IPS-NIHi11 (cell line): ENCODE data around the gene GGACT.
"Not testable (repeated sequence)": the region's sequence is repeated elsewhere in the genome, so short reads cannot be mapped to it uniquely, and the experiment has no call there.

Source experiments
- DNase-seq: peaks from one replicate; pipeline ENCODE4 v3.0.0; 2012; ENCODE audit warnings: mixed read lengths, low spot score

Gene GGACT

GRCh38 chr13:100529666-100530377 is 58.8 kb downstream of the GGACT start:
- DNase-seq = no peak

GRCh38 chr13:100528820-100529219 is 59.8 kb downstream of the GGACT start:
- DNase-seq = no peak

- no peak for DNase-seq
Observed at GRCh38 chr13:100528353-100528752, 60.2 kb downstream of the GGACT start.

DNA sequence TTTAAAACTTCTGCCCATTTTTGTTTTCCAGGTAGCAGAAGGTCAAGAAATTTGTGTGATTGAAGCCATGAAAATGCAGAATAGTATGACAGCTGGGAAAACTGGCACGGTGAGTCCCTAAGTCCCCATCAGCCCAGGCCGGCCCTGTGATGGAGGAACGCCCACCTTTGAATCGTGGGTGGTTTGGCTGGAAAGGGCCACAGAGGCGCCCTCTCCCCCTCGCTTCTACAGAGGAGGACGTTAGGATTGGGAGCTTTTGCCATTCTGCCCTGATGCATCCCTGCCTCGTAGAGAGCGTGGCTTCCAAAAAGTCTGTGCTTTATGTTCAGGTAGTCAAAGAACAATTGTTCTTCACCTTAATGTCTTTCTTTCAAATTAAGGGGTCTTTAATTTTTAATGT is 60.9 kb downstream of the GGACT start:
- no peak for DNase-seq

- no peak for DNase-seq
Observed at GRCh38 chr13:100526318-100527000, 62.1 kb downstream of the GGACT start.

- DNase-seq = no peak
Observed at GRCh38 chr13:100525453-100526317, 62.9 kb downstream of the GGACT start.

DNA sequence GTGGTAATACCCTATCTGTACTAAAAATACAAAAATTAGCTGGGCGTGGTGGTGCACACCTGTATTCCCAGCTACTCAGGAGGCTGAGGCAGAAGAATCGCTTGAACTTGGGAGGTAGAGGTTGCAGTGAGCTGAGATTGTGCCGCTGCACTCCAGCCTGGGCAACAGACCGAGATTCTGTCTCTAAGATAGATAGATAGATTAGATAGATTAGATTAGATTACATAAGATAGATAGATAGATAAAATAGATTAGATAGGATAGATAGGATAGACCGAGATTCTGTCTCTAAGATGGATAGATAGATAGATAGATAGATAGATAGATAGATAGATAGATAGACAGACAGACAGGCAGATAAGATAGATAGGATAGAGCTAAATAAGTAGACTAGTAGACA is 63.9 kb downstream of the GGACT start:
- not testable (repeated sequence) for DNase-seq

GRCh38 chr13:100523981-100524386 is 64.6 kb downstream of the GGACT start:
- no peak for DNase-seq

DNA sequence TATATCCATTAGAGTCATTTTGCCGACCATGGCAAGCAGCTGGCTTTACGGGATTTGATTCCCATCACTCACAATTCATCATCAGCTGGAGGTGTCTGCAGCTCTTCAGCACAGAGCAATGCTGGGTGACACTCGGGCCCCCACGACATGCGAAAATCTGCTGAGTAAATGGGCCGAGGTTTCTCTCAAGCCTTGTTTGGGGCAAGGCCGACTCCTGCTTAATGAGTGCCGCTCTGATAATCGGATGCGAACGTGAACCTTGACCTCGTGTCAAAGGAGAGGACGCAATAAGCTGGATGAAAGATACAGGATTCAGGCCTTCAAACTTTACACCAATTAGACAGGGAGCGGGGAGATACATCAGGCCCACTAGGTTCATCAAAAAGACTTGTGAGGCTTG is 65.2 kb downstream of the GGACT start:
- no peak for DNase-seq

DNA sequence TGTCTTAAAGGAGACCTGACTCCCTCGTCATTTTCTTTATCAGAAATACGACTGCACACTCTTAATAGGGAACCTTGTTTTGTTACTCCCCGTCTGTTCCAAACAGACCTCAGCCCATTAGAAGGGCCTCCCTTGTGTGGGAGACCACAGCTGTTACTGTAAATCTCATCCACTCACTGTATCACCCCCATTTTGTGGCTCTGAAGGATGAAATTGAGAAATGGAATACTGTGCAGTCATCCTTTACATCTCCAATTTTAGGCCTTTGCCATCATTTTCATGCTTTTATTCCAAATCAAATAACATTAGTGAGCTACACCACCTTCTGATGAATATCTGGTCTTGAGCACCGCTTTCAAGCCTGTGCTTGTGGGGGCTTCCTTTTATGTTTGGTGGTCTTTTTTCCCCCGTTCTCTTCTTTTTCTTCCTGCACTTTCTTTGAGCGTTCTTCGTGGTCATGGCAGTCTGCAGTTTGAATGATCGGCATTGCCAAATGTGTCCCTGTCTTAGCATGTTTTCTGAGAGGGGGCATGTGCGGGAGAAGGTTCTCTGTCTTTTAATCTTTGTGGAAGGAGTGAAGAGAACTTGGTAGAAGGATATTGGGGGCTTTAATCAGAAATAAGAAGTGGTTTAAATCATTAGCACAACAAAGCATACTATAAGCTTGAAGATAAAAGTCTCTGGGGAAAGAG is 65.8 kb downstream of the GGACT start:
- DNase-seq = no peak

GRCh38 chr13:100521851-100522617 is 66.6 kb downstream of the GGACT start:
- no peak for DNase-seq

- DNase-seq = peak; percentile 81
Observed at GRCh38 chr13:100520936-100521850, 67.4 kb downstream of the GGACT start.

- no peak for DNase-seq
Observed at GRCh38 chr13:100519626-100520025, 69.0 kb downstream of the GGACT start.

- no peak for DNase-seq
Observed at GRCh38 chr13:100518394-100519062, 70.1 kb downstream of the GGACT start.

DNA sequence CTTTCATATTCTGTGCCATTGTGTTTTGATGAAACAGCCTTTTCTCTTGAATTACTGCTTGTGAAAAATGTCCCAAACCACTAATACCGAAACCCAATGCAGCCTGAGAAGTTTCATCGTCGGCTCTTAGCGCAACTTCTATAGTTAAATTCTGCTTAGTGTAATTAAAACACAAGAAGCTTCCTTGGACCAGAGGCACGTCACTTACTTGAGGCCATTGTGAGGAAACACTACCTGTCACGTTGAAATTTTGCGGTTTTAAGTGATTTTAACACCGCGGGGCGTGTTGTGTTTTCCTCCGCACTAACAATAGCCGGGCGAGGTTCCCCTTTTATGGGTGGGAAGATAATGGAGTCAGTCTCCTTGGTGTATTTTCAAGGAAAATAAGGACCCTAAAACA is 70.9 kb downstream of the GGACT start:
- DNase-seq = no peak

DNA sequence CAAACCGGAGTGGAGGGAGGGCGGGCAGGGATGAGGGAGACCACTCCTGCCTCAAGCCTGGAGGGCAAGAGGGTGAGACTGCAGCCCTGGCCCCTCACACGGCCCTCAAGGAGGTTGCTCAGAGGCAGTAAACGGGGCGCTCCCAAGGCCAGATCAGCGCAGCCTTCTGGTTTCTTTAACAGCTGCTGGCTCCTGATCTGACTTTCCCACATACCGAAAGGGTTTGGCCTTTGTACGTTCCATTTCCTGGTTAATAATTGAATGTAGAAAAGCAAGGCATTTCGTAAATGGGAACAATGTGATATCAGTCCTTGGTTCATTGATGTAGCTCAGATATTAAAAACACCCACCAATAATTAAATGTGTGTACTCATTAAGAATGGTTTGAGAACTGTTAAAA is 71.5 kb downstream of the GGACT start:
- no peak for DNase-seq

DNA sequence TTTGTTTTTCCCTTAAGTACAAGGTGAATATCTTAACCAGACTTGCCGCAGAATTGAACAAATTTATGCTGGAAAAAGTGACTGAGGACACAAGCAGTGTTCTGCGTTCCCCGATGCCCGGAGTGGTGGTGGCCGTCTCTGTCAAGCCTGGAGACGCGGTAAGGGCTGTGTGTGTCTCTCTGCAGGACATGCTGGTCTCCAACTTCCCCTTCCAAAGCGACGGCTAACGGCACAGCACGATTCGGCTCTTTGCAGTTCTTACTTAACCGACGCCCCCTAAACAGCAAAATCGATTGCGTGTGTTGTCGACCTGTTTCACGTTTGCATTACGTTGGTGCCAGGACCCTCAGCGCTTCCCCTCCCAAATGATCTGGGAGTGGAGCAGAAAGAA is 73.2 kb downstream of the GGACT start:
- no peak for DNase-seq

DNA sequence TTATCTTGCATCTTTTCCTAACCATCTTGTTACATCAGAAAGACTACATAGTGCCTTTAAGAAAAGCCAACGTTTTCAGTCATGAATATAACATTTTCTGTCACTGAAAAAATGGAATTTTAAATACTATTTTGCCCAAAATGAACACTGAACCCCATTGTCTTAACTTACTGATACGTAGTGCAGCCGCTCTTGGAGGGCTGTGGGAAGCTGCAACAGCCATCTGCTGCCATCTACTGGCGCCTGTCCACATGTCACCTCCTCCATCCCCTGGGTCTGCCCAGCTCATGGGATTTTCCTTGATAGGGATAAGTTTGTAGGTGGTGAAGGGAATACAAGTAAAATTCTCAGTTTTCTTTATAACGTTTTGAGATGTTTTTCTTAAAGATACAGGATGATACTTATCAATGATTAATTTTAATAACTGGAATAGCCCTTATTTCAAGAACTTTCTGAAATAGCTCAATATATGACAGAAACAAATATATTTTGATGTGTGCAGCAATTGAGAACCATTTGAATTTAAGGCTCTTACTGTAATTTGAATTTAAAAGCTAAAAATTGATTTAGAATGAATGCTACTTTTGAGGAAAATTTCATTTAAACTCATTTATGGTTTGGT is 73.7 kb downstream of the GGACT start:
- peak; percentile 88 for DNase-seq

- DNase-seq = no peak
Observed at GRCh38 chr13:100513987-100514670, 74.5 kb downstream of the GGACT start.
